ENCODE data around the gene CDC42EP4. TPM values are rescaled to one million over a fixed set of nuclear protein-coding genes. Genes with fewer than 3 reads are reported as not detected.
"Not testable (repeated sequence)": the region's sequence is repeated elsewhere in the genome, so short reads cannot be mapped to it uniquely, and the experiment has no call there.

The CDC42EP4 gene
- total RNA-seq, 1 experiment from 2014 or later: 60.1 TPM

DNA sequence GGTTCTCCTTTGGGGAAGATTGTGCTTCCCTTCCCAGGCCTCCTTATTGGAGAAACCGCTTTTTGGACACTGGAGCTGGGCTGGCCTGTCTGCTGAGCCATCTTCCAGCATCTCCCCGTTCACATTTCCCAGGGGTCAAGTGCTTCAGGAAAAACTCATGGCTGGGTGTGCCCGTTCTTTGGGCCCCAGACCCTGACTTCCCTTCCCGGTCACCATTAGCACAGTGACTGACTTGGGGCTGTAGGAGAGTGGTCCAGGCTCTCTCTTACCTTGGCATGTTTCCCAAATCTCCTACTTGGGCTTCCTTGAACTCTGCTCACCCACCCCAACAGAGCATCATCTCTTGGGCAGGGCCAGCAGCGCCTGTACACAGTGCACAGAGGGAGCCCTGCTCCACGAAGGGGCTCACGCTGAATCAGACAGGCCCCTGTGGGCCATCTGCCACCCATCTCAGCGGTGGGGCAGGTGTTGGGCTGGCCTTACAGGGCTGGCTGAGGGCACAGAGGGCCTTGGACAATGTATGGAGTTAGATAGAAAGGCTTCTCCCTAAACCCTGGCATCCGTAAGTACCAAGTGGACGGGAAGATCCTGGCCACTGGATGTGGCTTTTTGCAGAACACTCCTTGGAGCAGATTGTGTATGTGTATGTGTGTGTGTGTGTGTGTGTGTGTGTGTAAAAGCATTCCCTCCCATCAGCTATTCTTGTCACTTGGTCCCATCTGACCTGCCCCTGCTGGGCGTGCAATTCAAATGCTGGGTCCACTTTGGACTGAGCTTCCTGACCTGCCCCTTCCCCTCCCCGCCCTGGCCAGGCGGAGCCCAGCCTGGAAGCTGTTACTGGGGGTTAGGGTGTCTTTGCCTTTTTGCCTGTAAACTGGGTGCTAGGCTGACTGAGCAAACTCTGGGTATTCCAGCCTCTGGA is 24.9 kb upstream of the CDC42EP4 start:
- H3K4me3 Mint-ChIP-seq (ENCODE audit: low read depth, unreplicated experiment): no peak overlapping the region
- no peak overlapping the region for H3K27ac Mint-ChIP-seq (ENCODE audit: unreplicated experiment)
- no peaks in the 10 kb centered on the region for H3K27me3 Mint-ChIP-seq (ENCODE audit: unreplicated experiment)
- no peak for DNase-seq
- BruUV-seq (replicated peaks): no TSS peak
- peaks cover 23% of the 10 kb centered on the region for H3K4me1 Mint-ChIP-seq (ENCODE audit: low read depth, unreplicated experiment)
- H3K36me3 Mint-ChIP-seq (ENCODE audit: insufficient read depth, unreplicated experiment): peaks cover 13% of the 10 kb centered on the region
- TF ChIP-seq, protein P1, sequence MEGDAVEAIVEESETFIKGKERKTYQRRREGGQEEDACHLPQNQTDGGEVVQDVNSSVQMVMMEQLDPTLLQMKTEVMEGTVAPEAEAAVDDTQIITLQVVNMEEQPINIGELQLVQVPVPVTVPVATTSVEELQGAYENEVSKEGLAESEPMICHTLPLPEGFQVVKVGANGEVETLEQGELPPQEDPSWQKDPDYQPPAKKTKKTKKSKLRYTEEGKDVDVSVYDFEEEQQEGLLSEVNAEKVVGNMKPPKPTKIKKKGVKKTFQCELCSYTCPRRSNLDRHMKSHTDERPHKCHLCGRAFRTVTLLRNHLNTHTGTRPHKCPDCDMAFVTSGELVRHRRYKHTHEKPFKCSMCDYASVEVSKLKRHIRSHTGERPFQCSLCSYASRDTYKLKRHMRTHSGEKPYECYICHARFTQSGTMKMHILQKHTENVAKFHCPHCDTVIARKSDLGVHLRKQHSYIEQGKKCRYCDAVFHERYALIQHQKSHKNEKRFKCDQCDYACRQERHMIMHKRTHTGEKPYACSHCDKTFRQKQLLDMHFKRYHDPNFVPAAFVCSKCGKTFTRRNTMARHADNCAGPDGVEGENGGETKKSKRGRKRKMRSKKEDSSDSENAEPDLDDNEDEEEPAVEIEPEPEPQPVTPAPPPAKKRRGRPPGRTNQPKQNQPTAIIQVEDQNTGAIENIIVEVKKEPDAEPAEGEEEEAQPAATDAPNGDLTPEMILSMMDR (IDR thresholded peaks at IDR 0.05; ENCODE audit: unreplicated experiment): no peak
- no peaks in the 10 kb centered on the region for H3K9me3 Mint-ChIP-seq (ENCODE audit: low read depth, unreplicated experiment)
- intact Hi-C loops (cut with micrococcal nuclease; ENCODE audit: unreplicated experiment): no loop called here
- CTCF ChIA-PET: no interaction called here

DNA sequence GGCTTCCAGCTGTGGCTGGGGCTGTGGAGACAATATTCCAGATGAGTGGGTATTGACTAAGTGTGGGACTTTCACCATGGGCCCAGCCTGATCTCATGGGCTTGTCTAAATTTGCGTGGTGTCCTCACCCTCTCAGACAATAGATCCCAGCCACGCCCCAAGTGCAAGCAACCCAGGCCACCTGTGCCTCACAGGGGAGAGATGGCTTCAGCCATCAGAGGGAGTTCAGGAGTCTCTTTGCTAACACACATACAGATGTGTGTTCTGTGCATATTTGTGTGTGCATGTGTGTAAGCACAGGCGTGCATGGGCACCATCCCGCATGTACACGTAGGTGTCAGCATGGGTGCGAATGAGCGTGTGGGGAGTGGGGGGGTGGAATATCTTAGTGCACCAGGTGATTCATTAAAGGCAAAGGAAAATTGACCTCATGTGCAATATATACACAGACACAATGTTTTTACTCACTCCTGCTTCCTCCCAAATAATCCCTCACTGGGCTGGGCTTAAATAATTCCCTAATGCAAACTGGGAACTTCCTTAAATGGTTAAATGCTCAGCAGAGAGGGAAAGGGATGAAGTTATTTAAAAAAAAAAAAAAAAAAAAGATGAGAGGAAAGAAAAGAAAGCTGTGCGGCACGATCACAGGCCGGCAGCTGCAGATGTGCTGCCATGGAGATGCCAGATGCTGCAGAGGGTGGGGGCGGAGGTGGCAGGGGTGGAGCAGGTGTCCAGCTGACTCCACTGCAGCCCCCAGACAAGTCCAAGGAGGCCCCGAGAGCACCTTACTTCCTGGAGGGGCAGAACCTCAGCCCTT is 24.0 kb upstream of the CDC42EP4 start:
- CTCF ChIA-PET: no interaction called here
- Mint-ChIP-seq H3K36me3 (ENCODE audit: insufficient read depth, unreplicated experiment) (peaks cover 7% of the 10 kb centered on the region), H3K4me1 (ENCODE audit: low read depth, unreplicated experiment) (peaks cover 18% of the 10 kb centered on the region), H3K27me3 (ENCODE audit: unreplicated experiment) (no peaks in the 10 kb centered on the region), H3K27ac (ENCODE audit: unreplicated experiment) (no peak overlapping the region), H3K9me3 (ENCODE audit: low read depth, unreplicated experiment) (no peaks in the 10 kb centered on the region), H3K4me3 (ENCODE audit: low read depth, unreplicated experiment) (no peak overlapping the region)
- TF ChIP-seq, protein P1 (IDR thresholded peaks at IDR 0.05; ENCODE audit: unreplicated experiment): no peak
- intact Hi-C loops (cut with micrococcal nuclease; ENCODE audit: unreplicated experiment): no loop called here
- BruUV-seq (replicated peaks): no TSS peak
- DNase-seq: no peak

DNA sequence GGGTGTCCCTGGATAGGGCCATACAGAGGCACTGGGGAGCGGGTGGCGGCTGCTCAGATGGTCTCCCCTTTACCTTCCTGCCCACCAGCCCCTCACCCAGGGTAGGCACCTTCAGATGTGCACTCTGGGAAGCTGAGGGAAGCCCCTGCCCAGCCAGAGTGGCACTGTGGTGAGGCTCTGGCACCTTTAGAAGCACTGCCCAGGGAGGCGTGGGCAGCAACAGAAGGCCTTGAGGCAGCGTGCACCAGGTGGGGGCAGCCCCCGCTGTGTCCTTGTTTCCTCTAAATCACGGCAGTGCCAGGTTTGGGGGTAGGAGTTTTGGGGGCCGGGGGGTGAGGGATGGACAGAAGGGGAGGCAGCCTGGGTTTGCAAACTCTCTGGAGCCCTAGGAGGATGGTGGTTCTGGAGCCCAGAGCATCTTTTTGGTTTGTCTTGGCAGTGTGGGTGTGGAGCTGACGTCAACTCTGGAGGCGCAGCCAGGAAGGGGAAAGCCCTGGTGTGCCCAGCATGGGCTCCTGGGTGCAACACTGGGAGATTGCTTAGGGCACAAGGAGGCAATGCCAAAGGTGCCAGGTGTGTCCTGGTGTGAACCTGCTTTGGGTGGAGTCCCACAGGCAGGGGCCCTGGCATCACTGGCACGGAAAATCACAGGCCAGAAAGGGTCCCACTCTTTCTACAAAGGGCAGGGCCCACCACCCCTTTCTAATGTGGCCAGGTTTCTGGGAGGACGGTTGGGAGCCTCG is 23.1 kb upstream of the CDC42EP4 start:
- H3K27ac Mint-ChIP-seq (ENCODE audit: unreplicated experiment): no peak overlapping the region
- H3K36me3 Mint-ChIP-seq (ENCODE audit: insufficient read depth, unreplicated experiment): peaks cover 4% of the 10 kb centered on the region
- intact Hi-C loops (cut with micrococcal nuclease; ENCODE audit: unreplicated experiment): no loop called here
- no TSS peak for BruUV-seq (replicated peaks)
- no peaks in the 10 kb centered on the region for H3K27me3 Mint-ChIP-seq (ENCODE audit: unreplicated experiment)
- no peaks in the 10 kb centered on the region for H3K9me3 Mint-ChIP-seq (ENCODE audit: low read depth, unreplicated experiment)
- DNase-seq: no peak
- H3K4me3 Mint-ChIP-seq (ENCODE audit: low read depth, unreplicated experiment): no peak overlapping the region
- peaks cover 13% of the 10 kb centered on the region for H3K4me1 Mint-ChIP-seq (ENCODE audit: low read depth, unreplicated experiment)
- CTCF ChIA-PET: no interaction called here
- TF ChIP-seq, protein P1 (IDR thresholded peaks at IDR 0.05; ENCODE audit: unreplicated experiment): no peak

DNA sequence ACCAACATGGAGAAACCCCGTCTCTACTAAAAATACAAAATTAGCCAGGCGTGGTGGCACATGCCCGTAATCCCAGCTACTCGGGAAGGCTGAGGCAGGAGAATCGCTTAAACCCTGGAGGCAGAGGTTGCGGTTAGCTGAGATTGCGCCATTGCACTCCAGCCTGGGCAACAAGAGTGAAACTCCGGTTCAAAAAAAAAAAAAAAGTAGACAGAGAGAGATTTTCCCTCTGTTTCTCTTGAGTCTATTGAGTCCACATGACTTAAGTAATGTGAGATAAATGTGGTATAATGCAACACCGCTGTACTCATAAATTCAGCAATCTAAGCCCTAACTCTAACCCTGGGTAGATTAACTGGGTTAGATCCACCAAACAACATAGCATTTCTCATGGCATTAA is 21.6 kb upstream of the CDC42EP4 start:
- H3K4me3 Mint-ChIP-seq (ENCODE audit: low read depth, unreplicated experiment); H3K27ac Mint-ChIP-seq (ENCODE audit: unreplicated experiment); H3K4me1 Mint-ChIP-seq (ENCODE audit: low read depth, unreplicated experiment); H3K36me3 Mint-ChIP-seq (ENCODE audit: insufficient read depth, unreplicated experiment); DNase-seq; H3K27me3 Mint-ChIP-seq (ENCODE audit: unreplicated experiment); intact Hi-C loops (cut with micrococcal nuclease; ENCODE audit: unreplicated experiment); BruUV-seq (replicated peaks); H3K9me3 Mint-ChIP-seq (ENCODE audit: low read depth, unreplicated experiment): not testable (repeated sequence)
- CTCF ChIA-PET: interaction anchor here (0.7 kb wide), 1 partner anchor 1341 kb away, joined by 9 read pairs; no protein-coding TSS in a partner anchor
